Natural killer cell (primary cell): Measurements from ENCODE around the gene TMEM30B. TPM values are rescaled to one million over a fixed set of nuclear protein-coding genes. Genes with fewer than 3 reads are reported as not detected.

ENCODE experiments used
- ATAC-seq, 3 donors: fragments of 150-1000 bp in 2 of 3; fragments of 200-7000 bp in 1 of 3; cut with Tn5 transposase; 1 replicate in 1 of 3; 2 replicates in 2 of 3; pipeline ENCODE4 v1.10.0; 2021; ENCODE audit warnings: mild to moderate bottlenecking in 2 of 3, moderate library complexity in 2 of 3
- DNase-seq, 2 donors: peaks; one replicate each; pipeline versions ENCODE4 v3.0.0 to v3.0.0-alpha.2; 2013 to 2021; ENCODE audit warnings: mixed read lengths in 1 of 2
- H3K27ac ChIP-seq: one replicate; pipeline ENCODE4 v1.5.1; 2013; ENCODE audit warnings: mild to moderate bottlenecking, low read length
- H3K27me3 ChIP-seq: one replicate; pipeline ENCODE4 v1.6.1; 2013; ENCODE audit warnings: low read length; ENCODE audit not compliant: control insufficient read depth, insufficient read depth
- H3K36me3 ChIP-seq: one replicate; pipeline ENCODE4 v1.6.1; 2013; ENCODE audit warnings: low read length; ENCODE audit not compliant: control insufficient read depth, insufficient read depth
- H3K4me1 ChIP-seq: one replicate; pipeline ENCODE4 v1.6.1; 2013; ENCODE audit warnings: low read length; ENCODE audit not compliant: control insufficient read depth, insufficient read depth
- H3K4me3 ChIP-seq: one replicate; pipeline ENCODE4 v1.5.1; 2013; ENCODE audit warnings: low read length
- H3K9me3 ChIP-seq: one replicate; pipeline ENCODE4 v1.6.1; 2013; ENCODE audit warnings: low read length; ENCODE audit not compliant: control insufficient read depth, insufficient read depth
- H3K27ac Mint-ChIP-seq, 2 donors: one replicate each; pipeline ENCODE4 v1.8.0; 2022; ENCODE audit warnings: mild to moderate bottlenecking in 2 of 2, mixed read lengths in 2 of 2, moderate library complexity in 1 of 2
- H3K27me3 Mint-ChIP-seq, 2 donors: one replicate each; pipeline ENCODE4 v1.8.0; 2022; ENCODE audit warnings: low read depth in 2 of 2, mixed read lengths in 2 of 2
- H3K36me3 Mint-ChIP-seq: one replicate; pipeline ENCODE4 v1.8.0; 2022; ENCODE audit warnings: mixed read lengths
- H3K4me1 Mint-ChIP-seq, 2 donors: one replicate each; pipeline ENCODE4 v1.8.0; 2022; ENCODE audit warnings: mixed read lengths in 2 of 2
- H3K4me3 Mint-ChIP-seq: one replicate; pipeline ENCODE4 v1.8.0; 2022; ENCODE audit warnings: mild to moderate bottlenecking, moderate library complexity, mixed read lengths
- H3K9me3 Mint-ChIP-seq, 2 donors: one replicate each; pipeline ENCODE4 v1.8.0; 2022; ENCODE audit warnings: mixed read lengths in 2 of 2
- CTCF ChIP-seq: fragments of 200-600 bp; IDR thresholded peaks from one replicate; pipeline ENCODE4 v1.8.0; 2022; ENCODE audit warnings: antibody characterized with exemption
- WGBS: methylation state at CpG from one replicate; pipeline ENCODE4 v1.1.7; 2013; ENCODE audit warnings: missing lambda C conversion rate; ENCODE audit not compliant: insufficient coverage; 5-methylcytosine and 5-hydroxymethylcytosine counted together
- intact Hi-C: fragments of 100-400 bp; cut with micrococcal nuclease; formaldehyde crosslinking; loops from one replicate; pipeline ENCODE4 v1.14.2; 2022
- total RNA-seq, 4 donors: library from RNA; stranded (reverse); fragments of 120-200 nt in 1 of 4; gene quantifications; one replicate each; pipeline versions ENCODE4 v1.2.3 to v1.2.4, GENCODE V29; 2013 to 2022

TMEM30B gene
- total RNA-seq, 3 donors from 2014 or later (not counting 1 experiment from before 2014, with no cell fraction given) = 1.0 to 1.4 (median 1.3) TPM

GRCh38 chr14:61296151-61296550 is 15.0 kb upstream of the TMEM30B start:
- no peaks in the 10 kb centered on the region for H3K9me3 ChIP-seq
- H3K27ac Mint-ChIP-seq = no peak overlapping the region
- H3K4me3 ChIP-seq = no peak overlapping the region
- no peaks in the 10 kb centered on the region for H3K9me3 Mint-ChIP-seq
- TF ChIP-seq CTCF = no peak
- H3K27me3 Mint-ChIP-seq = no peaks in the 10 kb centered on the region
- DNase-seq (peak in 1 of 2 donors; percentile 15), ATAC-seq (no peak)
- H3K4me1 ChIP-seq = peaks cover 6% of the 10 kb centered on the region
- H3K27me3 ChIP-seq = no peaks in the 10 kb centered on the region
- 58% methylated on average over 3 of the region's 3 CpGs for WGBS
- H3K4me1 Mint-ChIP-seq = peaks cover 17 to 29% of the 10 kb centered on the region in 2 donors
- no peaks in the 10 kb centered on the region for H3K36me3 Mint-ChIP-seq
- no peak overlapping the region for H3K27ac ChIP-seq
- intact Hi-C loops = loop anchor here (5.0 kb wide), 2 partner anchors 156 to 431 kb away; no protein-coding TSS in a partner anchor
- no peak overlapping the region for H3K4me3 Mint-ChIP-seq
- H3K36me3 ChIP-seq = no peaks in the 10 kb centered on the region

GRCh38 chr14:61290701-61291100 is 9.6 kb upstream of the TMEM30B start:
- Histone ChIP-seq H3K4me3 (no peak overlapping the region), H3K4me1 (no peaks in the 10 kb centered on the region), H3K36me3 (no peaks in the 10 kb centered on the region), H3K27ac (no peak overlapping the region), H3K27me3 (no peaks in the 10 kb centered on the region), H3K9me3 (no peaks in the 10 kb centered on the region)
- Mint-ChIP-seq H3K36me3 (no peaks in the 10 kb centered on the region), H3K9me3 (no peaks in the 10 kb centered on the region), H3K27ac (no peak overlapping the region), H3K4me1 (peaks cover 13 to 15% of the 10 kb centered on the region in 2 donors), H3K4me3 (no peak overlapping the region), H3K27me3 (no peaks in the 10 kb centered on the region)
- DNase-seq (no peak), ATAC-seq (no peak)
- intact Hi-C loops = no loop called here
- 73% methylated on average over 1 of the region's 1 CpG for WGBS
- no peak for TF ChIP-seq CTCF

GRCh38 chr14:61288720-61289119 is 7.6 kb upstream of the TMEM30B start:
- Histone ChIP-seq H3K4me1 (no peaks in the 10 kb centered on the region), H3K27me3 (no peaks in the 10 kb centered on the region), H3K36me3 (no peaks in the 10 kb centered on the region), H3K9me3 (no peaks in the 10 kb centered on the region), H3K27ac (no peak overlapping the region), H3K4me3 (no peak overlapping the region)
- no peak for DNase-seq
- Mint-ChIP-seq H3K36me3 (no peaks in the 10 kb centered on the region), H3K4me1 (peaks cover 13 to 23% of the 10 kb centered on the region in 2 donors), H3K9me3 (no peaks in the 10 kb centered on the region), H3K4me3 (no peak overlapping the region), H3K27me3 (peaks cover 0 to 3% of the 10 kb centered on the region in 2 donors), H3K27ac (no peak overlapping the region)
- TF ChIP-seq CTCF = no peak
- intact Hi-C loops = no loop called here
- WGBS = 89% methylated on average over 3 of the region's 3 CpGs
- ATAC-seq = no peak

DNA sequence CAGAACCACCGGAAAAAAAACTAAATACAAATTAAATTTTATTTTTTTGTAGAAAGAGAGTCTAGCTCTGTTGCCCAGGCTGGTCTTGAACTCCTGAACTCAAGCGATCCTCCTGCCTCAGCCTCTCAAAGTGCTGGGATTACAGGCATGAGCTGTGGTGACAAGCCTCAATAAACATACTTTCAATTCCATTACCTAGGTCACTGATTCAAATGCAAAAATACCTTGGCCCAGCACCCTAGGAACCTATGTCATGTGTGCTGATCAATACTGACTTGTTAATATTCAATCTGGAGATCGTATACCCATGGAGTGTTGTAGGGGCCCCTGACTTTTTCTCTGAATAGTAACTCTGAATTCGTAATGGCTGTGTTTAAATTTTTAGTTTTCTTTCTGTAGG is 7.1 kb upstream of the TMEM30B start:
- no peak overlapping the region for H3K27ac ChIP-seq
- no peaks in the 10 kb centered on the region for H3K4me1 ChIP-seq
- WGBS = 91% methylated on average over 3 of the region's 4 CpGs
- H3K36me3 ChIP-seq = no peaks in the 10 kb centered on the region
- H3K27me3 ChIP-seq = no peaks in the 10 kb centered on the region
- peaks cover 13 to 23% of the 10 kb centered on the region in 2 donors for H3K4me1 Mint-ChIP-seq
- no peak for TF ChIP-seq CTCF
- H3K4me3 Mint-ChIP-seq = no peak overlapping the region
- no peak for ATAC-seq
- DNase-seq = no peak
- no peak overlapping the region for H3K27ac Mint-ChIP-seq
- intact Hi-C loops = no loop called here
- H3K9me3 ChIP-seq = no peaks in the 10 kb centered on the region
- no peaks in the 10 kb centered on the region for H3K9me3 Mint-ChIP-seq
- no peak overlapping the region for H3K4me3 ChIP-seq
- H3K27me3 Mint-ChIP-seq = peaks cover 0 to 4% of the 10 kb centered on the region in 2 donors
- no peaks in the 10 kb centered on the region for H3K36me3 Mint-ChIP-seq
